Psoas muscle (tissue), 8 donors: ENCODE measurements around the gene TPD52L2. TPM values are rescaled to one million over a fixed set of nuclear protein-coding genes. Genes with fewer than 3 reads are reported as not detected.
"Not testable (repeated sequence)": the region's sequence is repeated elsewhere in the genome, so short reads cannot be mapped to it uniquely, and the experiment has no call there.

ENCODE experiments used
- ATAC-seq, 4 donors: fragments of 200-7000 bp; cut with Tn5 transposase; one replicate each; pipeline ENCODE4 v1.9.1; 2020; ENCODE audit warnings: moderate library complexity in 3 of 4, mild to moderate bottlenecking in 2 of 4
- DNase-seq, 2 donors: peaks; one replicate each; pipeline ENCODE4 v3.0.0-alpha.2; 2020
- H3K27ac ChIP-seq: fragments of 200-600 bp; one replicate; pipeline ENCODE4 v1.8.0; 2022
- H3K27me3 ChIP-seq, 3 donors: fragments of 200-600 bp in 1 of 3; one replicate each; pipeline versions ENCODE4 v1.6.1 to v1.8.0; 2013 to 2022; ENCODE audit warnings: low read length in 2 of 3, mild to moderate bottlenecking in 2 of 3, moderate library complexity in 1 of 3; ENCODE audit not compliant: insufficient read depth in 3 of 3
- H3K36me3 ChIP-seq, 2 donors: fragments of 200-600 bp in 1 of 2; one replicate each; pipeline versions ENCODE4 v1.6.1 to v1.8.0; 2013 to 2022; ENCODE audit warnings: low read depth in 1 of 2, mild to moderate bottlenecking in 1 of 2, moderate library complexity in 1 of 2; ENCODE audit not compliant: insufficient read depth in 1 of 2
- H3K4me1 ChIP-seq: fragments of 200-600 bp; one replicate; pipeline ENCODE4 v1.8.0; 2022
- H3K4me3 ChIP-seq: fragments of 200-600 bp; one replicate; pipeline ENCODE4 v1.8.0; 2022; ENCODE audit warnings: mild to moderate bottlenecking
- H3K9me3 ChIP-seq: fragments of 200-600 bp; one replicate; pipeline ENCODE4 v1.8.0; 2022
- CTCF ChIP-seq: fragments of 200-600 bp; IDR thresholded peaks from one replicate; pipeline ENCODE4 v1.8.0; 2022; ENCODE audit warnings: antibody characterized with exemption
- WGBS, 3 donors: extraction: QIAGEN DNeasy Blood & Tissue Kit; methylation state at CpG; one replicate each; pipeline versions ENCODE4 v1.1.6 to v1.1.7; 2013; 5-methylcytosine and 5-hydroxymethylcytosine counted together
- intact Hi-C, 2 donors: fragments of 100-400 bp; cut with DNase I; formaldehyde crosslinking; loops; one replicate each; pipeline versions ENCODE4 v1.11.0 to v1.14.2; 2022
- polyA plus RNA-seq, 3 donors: library from polyadenylated mRNA; stranded (reverse); fragments of 200-250 nt; gene quantifications; one replicate each; pipeline ENCODE4 v1.2.3, GENCODE V29; 2013
- total RNA-seq, 4 donors: library from RNA; stranded (reverse); fragmentation: NEBNext Ultra II Directional in 2 of 4; extraction: Animal tissue kit (Norgen Biotek cat#: 25700) in 2 of 4; gene quantifications; one replicate each; pipeline versions ENCODE4 v1.2.1 to v1.2.4, GENCODE V29; 2021 to 2023
- donor health status: healthy with polysubstance abuse.
- donor health status: DM: no; HTN: no; CAD: no; lungs with moderate emphysema.
- donor health status: Bipolar disorder and iron deficiency.
- donor health status: healthy.
- donor health status: DM: yes; HTN: yes; CAD: no.
- donor health status: DM: no; HTN: no; CAD: no.
- donor health status: DM: no; HTN: no; CAD: no.
- donor health status: DM: yes; HTN: yes; CAD: no.

TPD52L2 gene
- total and polyA plus RNA-seq, 7 donors = 40.7 to 152 (median 55.8) TPM

GRCh38 chr20:63923651-63924050 lies 58.6 kb downstream of the TPD52L2 start:
- 75 to 82% (median 77%) methylated on average over 8 of the region's 8 CpGs for WGBS, 3 donors
- Histone ChIP-seq H3K27me3 (no peaks in the 10 kb centered on the region), H3K9me3 (no peaks in the 10 kb centered on the region), H3K4me1 (peaks cover 11% of the 10 kb centered on the region), H3K27ac (no peak overlapping the region), H3K36me3 (peaks cover 2 to 27% of the 10 kb centered on the region in 2 donors), H3K4me3 (no peak overlapping the region)
- intact Hi-C loops = no loop called here
- no peak for TF ChIP-seq CTCF
- ATAC-seq (no peak), DNase-seq (no peak)

GRCh38 chr20:63924241-63924640 lies 59.2 kb downstream of the TPD52L2 start:
- intact Hi-C loops = no loop called here
- 71 to 84% (median 80%) methylated on average over 9 of the region's 9 CpGs for WGBS, 3 donors
- DNase-seq = no peak
- peaks cover 2 to 30% of the 10 kb centered on the region in 2 donors for H3K36me3 ChIP-seq
- no peak for ATAC-seq
- H3K4me1 ChIP-seq = peaks cover 11% of the 10 kb centered on the region
- no peak overlapping the region for H3K27ac ChIP-seq
- H3K9me3 ChIP-seq = no peaks in the 10 kb centered on the region
- TF ChIP-seq CTCF = no peak
- H3K4me3 ChIP-seq = no peak overlapping the region
- H3K27me3 ChIP-seq = no peaks in the 10 kb centered on the region

- H3K27me3 ChIP-seq = no peaks in the 10 kb centered on the region
- WGBS, 3 donors = 77 to 85% (median 78%) methylated on average over 8 of the region's 8 CpGs
- intact Hi-C loops = no loop called here
- peaks cover 11% of the 10 kb centered on the region for H3K4me1 ChIP-seq
- H3K36me3 ChIP-seq = peaks cover 12 to 41% of the 10 kb centered on the region in 2 donors
- no peak overlapping the region for H3K27ac ChIP-seq
- H3K9me3 ChIP-seq = no peaks in the 10 kb centered on the region
- no peak overlapping the region for H3K4me3 ChIP-seq
- TF ChIP-seq CTCF = no peak
- ATAC-seq (no peak), DNase-seq (no peak)
These were observed 61.2 kb downstream of the TPD52L2 start for GRCh38 chr20:63926298-63926697.

- Histone ChIP-seq H3K4me3 (no peak overlapping the region), H3K27ac (no peak overlapping the region), H3K27me3 (no peaks in the 10 kb centered on the region), H3K9me3 (no peaks in the 10 kb centered on the region), H3K4me1 (peaks cover 11% of the 10 kb centered on the region), H3K36me3 (peaks cover 12 to 56% of the 10 kb centered on the region in 2 donors)
- 96 to 97% (median 97%) methylated on average over 26 of the region's 26 CpGs for WGBS, 3 donors
- DNase-seq (no peak), ATAC-seq (no peak)
- no peak for TF ChIP-seq CTCF
- intact Hi-C loops = no loop called here
These were observed 64.0 kb downstream of the TPD52L2 start for GRCh38 chr20:63929071-63929470.

GRCh38 chr20:63929473-63929883 lies 64.4 kb downstream of the TPD52L2 start:
- intact Hi-C loops, DNase-seq, H3K27ac ChIP-seq, H3K9me3 ChIP-seq, H3K4me3 ChIP-seq, ATAC-seq, H3K27me3 ChIP-seq: not testable (repeated sequence)
- H3K36me3 ChIP-seq = peaks cover 12 to 58% of the 10 kb centered on the region in 2 donors
- H3K4me1 ChIP-seq = peaks cover 11% of the 10 kb centered on the region
- 95% methylated on average over 28 to 31 of the region's 31 CpGs for WGBS, 3 donors
